ENCODE results near the gene PTGER1. TPM values are rescaled to one million over a fixed set of nuclear protein-coding genes. Genes with fewer than 3 reads are reported as not detected.

The PTGER1 gene
- total RNA-seq, 1 experiment from 2014 or later, result 0.63 TPM

DNA sequence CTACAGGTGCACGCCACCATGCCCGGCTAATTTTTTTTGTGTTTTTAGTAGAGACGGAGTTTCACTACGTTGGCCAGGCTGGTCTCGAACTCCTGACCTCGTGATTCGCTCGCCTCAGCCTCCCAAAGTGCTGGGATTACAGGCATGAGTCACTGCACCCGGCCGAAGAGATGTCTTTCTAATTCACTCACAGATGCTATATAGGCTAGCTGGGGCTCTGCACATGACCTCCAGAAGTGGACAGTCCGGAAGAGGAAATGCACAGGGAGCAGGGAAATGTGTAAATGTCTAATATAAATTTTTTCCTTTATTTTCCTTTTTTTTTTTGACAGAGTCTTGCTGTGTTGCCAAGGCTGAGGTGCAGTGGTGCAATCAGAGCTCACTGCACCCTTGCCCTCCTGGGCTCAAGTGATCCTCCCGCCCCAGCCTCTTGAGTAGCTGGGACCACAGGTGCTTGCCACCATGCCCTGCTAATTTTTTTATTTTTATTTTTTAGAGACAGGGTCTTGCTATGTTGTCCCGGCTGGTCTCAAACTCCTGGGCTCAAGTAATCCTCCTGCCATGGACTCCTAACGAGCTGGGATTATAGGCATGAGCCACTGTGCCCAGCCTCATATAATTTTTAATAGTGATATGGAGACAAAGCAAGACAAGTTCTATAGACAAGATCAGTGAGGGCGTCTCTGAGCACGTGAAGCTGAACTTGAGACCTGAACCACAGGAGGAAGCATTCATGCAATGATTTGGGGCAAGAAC lies 12.4 kb upstream of the PTGER1 start:
- H3K9me3 ChIP-seq (ENCODE audit: control insufficient read depth, low read depth, low read length), result no peaks in the 10 kb centered on the region
- H3K4me2 ChIP-seq (ENCODE audit: insufficient read depth, insufficient read length, low read length), result no peak overlapping the region
- H3K56ac ChIP-seq (ENCODE audit: insufficient read length, low read depth, low read length), result no peak overlapping the region
- H4K91ac ChIP-seq (ENCODE audit: insufficient read length, low read depth, low read length), result no peak overlapping the region
- H2AFZ ChIP-seq (ENCODE audit: low read length), result no peak overlapping the region
- no peak overlapping the region for H2BK15ac ChIP-seq (ENCODE audit: low read depth, low read length)
- H3K23me2 ChIP-seq (ENCODE audit: insufficient read length, low read depth, low read length, poor library complexity, severe bottlenecking), result no peaks in the 10 kb centered on the region
- H2BK5ac ChIP-seq (ENCODE audit: insufficient read length, low read length), result no peak overlapping the region
- TF ChIP-seq, protein P1, sequence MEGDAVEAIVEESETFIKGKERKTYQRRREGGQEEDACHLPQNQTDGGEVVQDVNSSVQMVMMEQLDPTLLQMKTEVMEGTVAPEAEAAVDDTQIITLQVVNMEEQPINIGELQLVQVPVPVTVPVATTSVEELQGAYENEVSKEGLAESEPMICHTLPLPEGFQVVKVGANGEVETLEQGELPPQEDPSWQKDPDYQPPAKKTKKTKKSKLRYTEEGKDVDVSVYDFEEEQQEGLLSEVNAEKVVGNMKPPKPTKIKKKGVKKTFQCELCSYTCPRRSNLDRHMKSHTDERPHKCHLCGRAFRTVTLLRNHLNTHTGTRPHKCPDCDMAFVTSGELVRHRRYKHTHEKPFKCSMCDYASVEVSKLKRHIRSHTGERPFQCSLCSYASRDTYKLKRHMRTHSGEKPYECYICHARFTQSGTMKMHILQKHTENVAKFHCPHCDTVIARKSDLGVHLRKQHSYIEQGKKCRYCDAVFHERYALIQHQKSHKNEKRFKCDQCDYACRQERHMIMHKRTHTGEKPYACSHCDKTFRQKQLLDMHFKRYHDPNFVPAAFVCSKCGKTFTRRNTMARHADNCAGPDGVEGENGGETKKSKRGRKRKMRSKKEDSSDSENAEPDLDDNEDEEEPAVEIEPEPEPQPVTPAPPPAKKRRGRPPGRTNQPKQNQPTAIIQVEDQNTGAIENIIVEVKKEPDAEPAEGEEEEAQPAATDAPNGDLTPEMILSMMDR (conservative IDR thresholded peaks at IDR 0.05), result no peak
- H3K79me1 ChIP-seq (ENCODE audit: insufficient read depth, low read depth, low read length, poor library complexity, severe bottlenecking), result no peaks in the 10 kb centered on the region
- no peak overlapping the region for H3K27ac ChIP-seq (ENCODE audit: insufficient read length, low read depth, low read length)
- no peaks in the 10 kb centered on the region for H3K9me3 Mint-ChIP-seq
- no peak overlapping the region for H2BK120ac ChIP-seq (ENCODE audit: low read depth, low read length, poor library complexity, severe bottlenecking)
- H3K4me3 Mint-ChIP-seq, result no peak overlapping the region
- no peak overlapping the region for H4K8ac ChIP-seq (replicated peaks; ENCODE audit: insufficient read length, low read depth, low read length)
- no peak overlapping the region for H3K23ac ChIP-seq (ENCODE audit: insufficient read length, low read depth, low read length)
- H4K5ac ChIP-seq (ENCODE audit: insufficient read length, low read depth, low read length), result no peak overlapping the region
- no CpG with 5 or more reads among the region's 16 CpGs for WGBS (ENCODE audit: extremely low coverage, insufficient read length, low lambda C conversion rate)
- H2AK5ac ChIP-seq (ENCODE audit: insufficient read length, low read length), result no peak overlapping the region
- no peaks in the 10 kb centered on the region for H4K20me1 ChIP-seq (ENCODE audit: control insufficient read depth, insufficient read depth, insufficient read length)
- H3K18ac ChIP-seq (ENCODE audit: insufficient read length, low read depth, low read length), result no peak overlapping the region
- H3T11ph ChIP-seq (ENCODE audit: low read length), result no peak overlapping the region
- H3K79me2 ChIP-seq (ENCODE audit: insufficient read depth, low read length), result no peaks in the 10 kb centered on the region
- H3K27me3 Mint-ChIP-seq (ENCODE audit: low read depth), result no peaks in the 10 kb centered on the region
- H2BK20ac ChIP-seq (ENCODE audit: low read depth, low read length, poor library complexity, severe bottlenecking), result no peak overlapping the region
- no peaks in the 10 kb centered on the region for H3K27me3 ChIP-seq (ENCODE audit: insufficient read depth, low read length)
- H2BK12ac ChIP-seq (ENCODE audit: insufficient read length, low read depth, low read length), result no peak overlapping the region
- H3K4ac ChIP-seq (ENCODE audit: low read depth, low read length), result no peak overlapping the region
- no peak overlapping the region; a peak in 1 of 7 replicates for H3K27ac Mint-ChIP-seq
- peaks cover 4 to 7% of the 10 kb centered on the region in 2 experiments for H3K4me1 Mint-ChIP-seq
- no peak for DNase-seq
- H3K36me3 Mint-ChIP-seq (ENCODE audit: insufficient read depth in 1 of 3, low read depth in 3 of 3), result peaks cover 29 to 62% (median 47%) of the 10 kb centered on the region in 3 experiments; a peak in 6 of 7 replicates
- no peak overlapping the region for H3K14ac ChIP-seq (ENCODE audit: insufficient read depth, low read length)
- no peaks in the 10 kb centered on the region for H3K4me1 ChIP-seq (ENCODE audit: insufficient read depth, low read length)
- no peak overlapping the region for H3K9ac ChIP-seq (ENCODE audit: extremely low read depth, insufficient read length, low read length)
